SK-N-SH (cell line): ENCODE measurements around the gene NOTCH1.

Experiments
- CTCF ChIP-seq: fragments of 200-600 bp; sonication (generic); IDR thresholded peaks from 2 replicates; pipeline ENCODE4 v1.6.1; 2017; ENCODE audit warnings: antibody characterized with exemption, mild to moderate bottlenecking, moderate library complexity
- NFIC ChIP-seq: IDR thresholded peaks from 2 replicates; pipeline ENCODE4 v1.4.0; 2012; ENCODE audit warnings: borderline replicate concordance
- TAF1 ChIP-seq: IDR thresholded peaks from 2 replicates; pipeline ENCODE4 v1.6.1; 2012; ENCODE audit warnings: low read depth, mild to moderate bottlenecking, low read length, moderate library complexity, borderline replicate concordance

- TF ChIP-seq CTCF (no peak), NFIC (no peak), TAF1 (no peak)
These were observed 30.6 kb downstream of the NOTCH1 start for GRCh38 chr9:136515276-136515675.
